Motor neuron (in vitro differentiated cells): ENCODE data around the gene C22orf39. TPM values are rescaled to one million over a fixed set of nuclear protein-coding genes. Genes with fewer than 3 reads are reported as not detected.

Experiments used
- ATAC-seq, 8 experiments: fragments of 200-7000 bp; cut with Tn5 transposase; replicated peaks in 6 of 8; 2 replicates each; pipeline ENCODE4 v1.8.0; 2021; ENCODE audit warnings: mild to moderate bottlenecking in 8 of 8, moderate library complexity in 8 of 8
- H3K27ac ChIP-seq, 2 donors: fragments of 250-450 bp; sonication (Bioruptor Pico); 2 replicates each; pipeline ENCODE4 v1.9.0; 2021; ENCODE audit warnings: antibody characterized with exemption in 2 of 2, mild to moderate bottlenecking in 2 of 2, moderate library complexity in 1 of 2
- H3K4me1 ChIP-seq, 2 donors: fragments of 250-450 bp; sonication (Bioruptor Pico); replicated peaks in 1 of 2; 2 replicates each; pipeline ENCODE4 v1.6.1; 2021; ENCODE audit warnings: antibody characterized with exemption in 2 of 2, mild to moderate bottlenecking in 2 of 2, moderate library complexity in 1 of 2
- H3K4me3 ChIP-seq, 5 donors: fragments of 250-450 bp; sonication (Bioruptor Pico); 2 replicates each; pipeline ENCODE4 v1.9.0; 2021; ENCODE audit warnings: antibody characterized with exemption in 5 of 5, mild to moderate bottlenecking in 5 of 5, moderate library complexity in 4 of 5
- WGBS, 10 experiments: fragments of 450-650 bp; shearing (Covaris generic); methylation state at CpG; one replicate each; pipeline ENCODE4 v1.0.0; 2022; 5-methylcytosine and 5-hydroxymethylcytosine counted together
- in situ Hi-C, 9 experiments: fragments of 400-800 bp; cut with MboI; loops; one replicate each; pipeline ENCODE4 v1.15.0; 2021; ENCODE audit warnings: low sequenced_read_pairs in 9 of 9, low pct_unique_long_range_greater_than_20kb in 2 of 9; ENCODE audit not compliant: unreplicated experiment in 9 of 9
- total RNA-seq, 8 experiments: library from RNA; unstranded; fragments of 300-600 nt; gene quantifications; 2 replicates each; pipeline versions ENCODE4 v1.2.3 to v1.2.4, GENCODE V29; 2022

The C22orf39 gene, protein sequence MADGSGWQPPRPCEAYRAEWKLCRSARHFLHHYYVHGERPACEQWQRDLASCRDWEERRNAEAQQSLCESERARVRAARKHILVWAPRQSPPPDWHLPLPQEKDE
- 10 to 100 TPM; 15.5 to 60.9 (median 47.9) TPM for total RNA-seq

DNA sequence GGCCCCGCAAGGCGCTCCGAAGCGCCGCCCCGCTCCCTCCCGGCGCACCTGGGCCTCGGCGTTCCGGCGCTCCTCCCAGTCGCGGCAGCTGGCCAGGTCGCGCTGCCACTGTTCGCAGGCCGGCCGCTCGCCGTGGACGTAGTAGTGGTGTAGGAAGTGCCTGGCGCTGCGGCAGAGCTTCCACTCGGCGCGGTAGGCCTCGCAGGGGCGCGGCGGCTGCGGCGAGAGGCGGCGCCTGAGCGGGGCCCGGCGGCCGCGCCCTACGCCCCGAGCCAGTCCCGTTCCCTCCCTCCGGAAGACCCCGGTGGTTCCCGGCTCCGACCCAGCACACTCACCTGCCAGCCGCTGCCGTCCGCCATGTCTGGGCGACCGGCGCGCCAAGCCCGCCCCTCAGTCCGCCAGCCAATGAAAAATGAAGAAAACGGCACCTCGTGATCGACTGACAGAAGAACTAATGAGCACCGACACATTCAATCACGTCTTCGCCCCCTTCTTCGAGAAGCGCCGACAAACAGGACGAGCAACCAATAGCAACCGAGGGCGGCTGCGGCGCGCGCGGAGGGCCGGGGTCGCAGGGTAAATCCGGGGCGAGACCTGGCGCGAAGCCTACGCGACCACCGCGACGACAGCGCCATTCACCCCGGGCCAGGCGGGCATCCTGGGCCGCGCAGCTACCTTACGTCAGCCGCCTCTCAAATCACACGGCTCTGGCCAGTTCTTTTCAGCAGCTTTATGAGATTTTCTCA, at the start of gene C22orf39:
TSS of gene C22orf39 (minus strand) at position 382 of the 746 bp plus-strand sequence. CDS start at position 359, 23 bp downstream.
- in situ Hi-C loops = loop anchor here in 1 of 9 experiments (25.0 kb wide), 2 partner anchors 110 to 260 kb away; partner anchors contain the start of gene SLC25A1
- 0 to 3% (median 1%) methylated on average over 6 to 20 of the region's 92 CpGs; no CpG with 5 or more reads in 6 of the 10 experiments for WGBS, 10 experiments

DNA sequence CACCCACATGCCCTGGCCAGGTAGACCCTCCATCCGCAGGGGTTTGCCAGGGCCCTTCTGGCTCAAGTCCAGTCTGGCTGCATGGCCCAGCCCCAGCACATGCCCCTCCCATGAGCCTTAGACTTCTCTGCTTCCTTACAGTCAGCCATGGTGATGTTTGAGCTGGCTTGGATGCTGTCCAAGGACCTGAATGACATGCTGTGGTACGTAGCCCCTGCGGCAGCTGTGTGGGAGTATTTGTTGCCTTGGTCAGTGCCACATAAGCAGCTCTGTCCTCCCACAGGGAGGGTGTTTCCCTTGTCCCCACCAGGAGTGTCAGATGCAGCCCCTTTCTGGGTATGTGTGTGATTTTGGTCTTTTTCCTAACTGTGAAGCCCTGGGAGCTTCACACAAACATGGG, 49.7 kb upstream of the C22orf39 start:
- Histone ChIP-seq H3K27ac (peak overlapping the region; percentile 16 to 50), H3K4me1 (no peaks in the 10 kb centered on the region), H3K4me3 (no peak overlapping the region)
- 80 to 87% (median 83%) methylated on average over 1 to 2 of the region's 3 CpGs; no CpG with 5 or more reads in 6 of the 10 experiments for WGBS, 10 experiments
- peak in 4 of 8 experiments; percentile 36 to 95 (median 52) for ATAC-seq
- in situ Hi-C loops = no loop called here

More for the DNA sequence above, at the start of gene C22orf39:
- peak; percentile 88 to 93 (median 90) for ATAC-seq
- H3K27ac ChIP-seq = peak within 1 kb of the TSS; percentile 84 to 95
- peaks cover 22% of the 10 kb centered on the region in 2 donors for H3K4me1 ChIP-seq
- H3K4me3 ChIP-seq = peak within 1 kb of the TSS; percentile 78 to 97 (median 95)

DNA sequence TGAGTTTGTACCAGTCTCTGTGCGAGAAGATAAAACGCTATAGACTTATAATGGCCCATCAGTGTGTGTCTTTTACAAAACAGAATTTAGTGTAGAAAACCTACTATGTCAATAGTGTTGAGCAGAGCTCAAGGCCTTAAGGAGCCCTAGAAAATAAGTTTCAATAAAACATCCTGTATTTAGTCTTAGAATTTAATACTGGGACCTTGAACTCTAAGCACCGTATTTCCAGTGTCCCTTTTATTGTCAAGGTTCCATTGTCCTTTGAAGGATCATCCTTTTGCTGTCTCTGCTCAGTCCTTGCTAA, 48.8 kb upstream of the C22orf39 start:
- in situ Hi-C loops = no loop called here
- 87 to 100% (median 97%) methylated on average over 1 to 3 of the region's 3 CpGs; no CpG with 5 or more reads in 2 of the 10 experiments for WGBS, 10 experiments
- no peak overlapping the region for H3K27ac ChIP-seq

DNA sequence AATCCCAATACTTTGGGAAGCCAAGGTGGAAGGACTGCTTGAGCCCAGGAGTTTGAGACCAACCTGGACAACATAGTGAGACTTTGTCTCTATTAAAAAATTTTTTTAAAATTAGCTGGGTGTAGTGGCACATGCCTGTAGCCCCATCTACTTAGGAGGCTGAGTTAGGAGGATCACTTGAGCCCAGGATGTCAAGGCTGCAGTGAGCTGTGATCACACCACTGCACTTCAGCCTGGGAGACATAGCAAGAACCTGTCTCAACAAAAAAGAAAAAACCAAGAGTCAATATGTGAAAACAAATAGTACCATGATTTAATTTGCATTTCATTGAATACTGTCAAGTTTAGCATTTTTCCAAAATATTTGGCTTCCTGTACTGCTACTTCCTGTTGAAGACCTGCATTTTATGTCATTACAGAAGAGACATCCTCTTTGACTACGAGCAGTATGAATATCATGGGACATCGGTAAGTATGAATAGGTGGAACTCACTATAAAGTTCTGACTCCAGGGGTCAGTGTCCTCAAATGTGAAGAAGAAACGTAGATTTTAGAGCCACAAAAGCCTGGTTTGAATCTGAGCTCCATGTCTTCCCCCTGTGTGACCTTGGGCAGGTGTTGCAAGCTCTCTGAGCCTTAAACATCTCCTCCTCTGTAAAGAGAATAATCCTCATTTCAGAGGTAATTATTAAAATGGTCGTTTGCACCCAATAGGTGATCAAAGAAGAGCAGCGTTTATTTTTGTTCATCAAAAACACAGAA, 48.2 kb upstream of the C22orf39 start:
- in situ Hi-C loops = no loop called here
- peak in 3 of 8 experiments; percentile 33 to 56 (median 44) for ATAC-seq
- 71 to 94% (median 85%) methylated on average over 2 to 5 of the region's 5 CpGs; no CpG with 5 or more reads in 1 of the 10 experiments for WGBS, 10 experiments
- Histone ChIP-seq H3K4me1 (no peaks in the 10 kb centered on the region), H3K4me3 (no peak overlapping the region), H3K27ac (no peak overlapping the region)

More for the DNA sequence above, 48.8 kb upstream of the C22orf39 start:
- ATAC-seq = no peak
- H3K4me3 ChIP-seq = no peak overlapping the region
- H3K4me1 ChIP-seq = no peaks in the 10 kb centered on the region

DNA sequence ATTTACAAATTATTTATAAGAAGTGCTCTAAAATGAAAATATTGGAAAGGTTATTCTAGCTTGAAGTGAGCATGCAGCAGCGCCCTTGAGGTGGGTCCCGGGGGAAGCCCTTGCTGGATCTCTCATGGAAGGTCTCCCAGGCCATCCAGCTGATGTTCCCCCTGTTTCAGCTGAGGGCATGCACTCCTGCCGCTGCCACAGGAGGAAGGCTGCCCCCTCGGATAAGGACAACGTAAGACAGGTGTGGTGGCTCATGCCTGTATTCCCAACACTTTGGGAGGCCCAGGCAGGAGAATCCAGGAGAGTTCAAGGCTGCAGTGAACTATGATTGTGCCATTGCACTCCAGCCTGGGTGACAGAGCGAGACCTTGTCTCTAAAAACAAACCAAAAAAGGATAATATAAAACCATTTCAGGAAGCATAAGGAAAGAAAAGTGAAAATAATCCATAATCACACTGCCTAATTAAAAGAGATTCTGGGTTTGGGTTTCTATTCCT, 47.2 kb upstream of the C22orf39 start:
- Histone ChIP-seq H3K4me1 (no peaks in the 10 kb centered on the region), H3K27ac (no peak overlapping the region), H3K4me3 (no peak overlapping the region)
- no peak for ATAC-seq
- WGBS, 10 experiments = 91 to 100% (median 98%) methylated on average over 1 to 4 of the region's 6 CpGs; no CpG with 5 or more reads in 6 of the 10 experiments
- in situ Hi-C loops = no loop called here

DNA sequence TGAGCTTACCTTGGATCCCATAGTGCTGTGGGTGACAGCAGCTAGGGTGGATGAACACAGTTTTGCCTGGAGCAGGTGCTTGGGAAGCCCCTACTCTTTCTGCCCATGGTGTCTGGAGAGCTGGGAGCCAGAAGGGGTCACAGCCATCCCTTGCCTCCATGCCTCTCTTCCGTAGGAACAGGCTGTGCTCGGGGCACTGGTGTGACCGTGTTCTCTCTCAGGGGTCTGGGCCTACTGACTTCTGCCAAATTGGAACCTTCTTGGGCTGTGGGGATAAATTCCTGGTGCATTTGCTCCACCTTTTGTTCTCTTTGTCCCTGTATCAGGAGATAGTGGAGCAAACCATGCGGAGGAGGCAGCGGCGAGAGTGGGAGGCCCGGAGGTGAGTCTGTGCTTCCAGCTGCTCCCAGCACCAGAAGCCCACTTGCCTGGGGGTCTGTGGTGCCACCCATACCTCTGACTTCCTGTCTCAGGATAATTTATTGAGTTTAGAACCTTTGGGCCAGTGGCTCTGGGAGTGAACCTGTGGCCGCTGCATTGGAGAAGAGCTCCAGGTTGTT, 46.6 kb upstream of the C22orf39 start:
- no peak for ATAC-seq
- no peak overlapping the region for H3K4me3 ChIP-seq
- H3K27ac ChIP-seq = no peak overlapping the region
- in situ Hi-C loops = no loop called here
- H3K4me1 ChIP-seq = no peaks in the 10 kb centered on the region
- 80 to 100% (median 91%) methylated on average over 1 to 6 of the region's 8 CpGs; no CpG with 5 or more reads in 5 of the 10 experiments for WGBS, 10 experiments

DNA sequence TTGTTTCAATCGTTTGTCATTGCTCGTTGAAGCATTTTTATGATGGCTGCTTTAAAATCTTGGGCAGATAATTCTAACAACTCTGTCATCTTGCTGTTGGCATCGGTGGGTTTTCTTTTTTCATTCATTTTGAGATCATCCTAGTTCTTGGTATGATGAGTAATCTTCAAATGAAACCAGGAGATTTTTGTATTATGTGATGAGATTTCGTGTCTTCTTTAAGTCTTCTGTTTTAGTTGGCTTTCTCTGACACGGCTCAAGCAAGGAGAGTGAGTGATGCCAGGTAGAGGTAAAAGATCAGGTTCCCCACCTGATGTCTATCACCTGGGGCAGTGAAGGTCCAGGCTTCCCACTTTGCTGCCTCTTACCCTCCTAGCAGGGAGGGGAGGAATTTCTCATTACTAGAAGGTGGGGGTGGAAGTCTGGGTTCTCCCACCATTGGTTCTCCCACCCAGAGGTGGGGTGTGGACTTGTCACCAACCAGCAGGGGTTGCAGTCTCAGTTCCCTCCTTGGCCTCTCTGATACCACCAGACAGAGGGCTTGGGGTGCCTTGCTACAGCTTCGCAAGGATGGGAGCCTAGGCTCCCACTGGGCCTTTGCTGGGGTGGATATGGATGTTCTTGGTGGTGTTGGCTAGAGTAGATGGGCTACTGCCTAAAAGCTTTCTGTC, 45.1 kb upstream of the C22orf39 start:
- ATAC-seq = no peak
- in situ Hi-C loops = no loop called here

DNA sequence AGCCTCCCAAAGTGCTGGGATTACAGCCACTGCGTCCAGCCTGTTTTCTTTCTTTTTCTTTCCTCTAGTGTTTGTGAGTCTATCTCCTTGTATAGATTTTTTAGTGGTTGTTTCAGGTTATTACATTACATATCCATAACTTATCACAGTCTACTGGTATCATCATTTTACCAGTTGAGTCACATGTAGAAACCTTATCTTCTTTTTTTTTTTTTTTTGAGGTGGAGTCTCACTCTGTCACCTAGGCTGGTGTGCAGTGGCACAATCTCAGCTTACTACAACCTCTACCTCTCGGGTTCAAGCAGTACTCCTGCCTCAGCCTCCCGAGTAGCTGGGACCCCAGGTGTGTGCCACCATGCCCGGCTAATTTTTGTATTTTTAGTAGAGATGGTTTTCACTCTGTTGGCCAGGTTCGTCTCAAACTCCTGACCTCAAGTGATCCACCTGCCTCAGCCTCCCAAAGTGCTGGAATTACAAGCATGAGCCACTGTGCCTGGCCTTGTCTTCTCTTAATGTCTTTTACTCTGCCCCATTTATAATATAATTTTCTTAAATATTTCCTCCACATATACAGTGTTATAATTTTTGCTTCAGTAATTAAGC, 43.2 kb upstream of the C22orf39 start:
- WGBS, 10 experiments = 91 to 100% (median 100%) methylated on average over 1 to 5 of the region's 5 CpGs
- in situ Hi-C loops = no loop called here

More for the DNA sequence above, 45.1 kb upstream of the C22orf39 start:
- Histone ChIP-seq H3K4me1 (no peaks in the 10 kb centered on the region), H3K27ac (no peak overlapping the region), H3K4me3 (no peak overlapping the region)
- WGBS, 10 experiments = 79 to 100% (median 90%) methylated on average over 1 to 5 of the region's 6 CpGs

DNA sequence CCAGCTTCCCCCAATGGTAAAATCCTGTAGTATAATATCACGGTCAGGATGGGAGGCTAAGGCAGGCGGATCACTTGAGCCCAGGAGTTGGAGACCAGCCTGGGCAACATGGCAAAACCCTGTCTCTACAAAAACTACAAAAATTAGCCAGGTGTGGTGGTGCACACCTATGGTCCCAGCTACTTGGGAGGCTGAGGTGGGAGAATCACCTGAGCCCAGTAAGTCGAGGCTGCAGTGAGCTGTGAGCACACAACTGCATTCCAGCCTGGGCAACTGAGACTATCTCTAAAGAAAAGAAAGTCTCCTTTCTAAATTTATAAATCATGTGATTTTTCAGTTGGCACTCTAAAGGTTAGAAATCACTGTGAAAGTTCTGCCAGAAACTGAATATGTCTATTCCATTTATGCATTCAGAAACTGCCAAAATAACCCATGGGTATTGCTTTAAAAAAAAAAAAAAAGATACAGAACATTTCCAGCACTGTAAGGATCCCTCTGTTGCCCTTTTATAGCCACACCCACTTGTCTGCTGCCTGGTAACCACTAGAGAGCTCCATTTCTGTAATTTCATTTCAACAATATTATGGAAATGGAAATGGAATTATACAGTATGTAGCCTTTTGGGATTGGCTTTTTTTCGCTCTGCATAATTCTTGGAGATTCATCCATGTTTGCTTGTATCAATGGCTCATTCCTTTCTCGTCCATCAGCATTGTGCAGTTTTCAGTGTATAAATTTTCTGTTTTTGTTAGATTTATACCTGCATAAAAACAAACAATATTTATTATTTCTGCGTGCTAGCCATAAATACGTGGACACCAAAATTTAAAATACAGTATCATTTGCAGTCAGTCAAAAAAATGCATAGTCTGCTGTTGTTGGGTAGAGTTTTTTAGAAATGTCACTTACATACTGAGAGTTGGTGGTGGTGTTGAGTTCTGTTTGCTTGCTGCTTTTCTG, 41.7 kb upstream of the C22orf39 start:
- Histone ChIP-seq H3K4me3 (no peak overlapping the region), H3K27ac (no peak overlapping the region), H3K4me1 (no peaks in the 10 kb centered on the region)
- WGBS, 10 experiments = 56 to 100% (median 86%) methylated on average over 3 to 7 of the region's 7 CpGs; no CpG with 5 or more reads in 1 of the 10 experiments
- ATAC-seq = peak; percentile 53 to 98 (median 74)
- in situ Hi-C loops = loop anchor here in 1 of 9 experiments (10.0 kb wide), 1 partner anchor 136 kb away; no protein-coding TSS in a partner anchor

More for the DNA sequence above, 43.2 kb upstream of the C22orf39 start:
- Histone ChIP-seq H3K4me3 (no peak overlapping the region), H3K27ac (no peak overlapping the region), H3K4me1 (no peaks in the 10 kb centered on the region)
- ATAC-seq = no peak

DNA sequence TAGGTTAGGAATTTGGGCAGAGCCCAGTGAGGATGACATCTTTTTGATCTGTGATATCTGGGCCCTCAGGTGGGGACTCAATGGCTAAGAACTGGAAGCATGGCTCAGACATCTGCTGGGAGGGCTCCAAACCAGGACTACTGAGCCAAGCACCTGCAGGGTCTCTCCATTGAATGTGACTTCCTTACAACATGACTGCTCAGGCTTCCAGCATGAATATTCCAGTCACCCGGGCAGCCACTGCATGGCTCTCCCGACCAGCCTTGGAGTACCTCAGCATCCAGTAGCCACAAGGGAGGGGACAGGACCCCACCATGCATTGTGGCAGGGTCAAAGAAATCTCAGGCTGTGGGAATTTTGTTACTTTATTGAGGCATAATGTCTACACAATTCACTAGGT, 40.8 kb upstream of the C22orf39 start:
- no peak overlapping the region for H3K4me3 ChIP-seq
- H3K4me1 ChIP-seq = no peaks in the 10 kb centered on the region
- 70 to 92% methylated on average over 2 of the region's 2 CpGs; no CpG with 5 or more reads in 8 of the 10 experiments for WGBS, 10 experiments
- no peak overlapping the region for H3K27ac ChIP-seq
- no peak for ATAC-seq
- in situ Hi-C loops = loop anchor here in 1 of 9 experiments (10.0 kb wide), 1 partner anchor 137 kb away; no protein-coding TSS in a partner anchor
